NCI-H345 treated with DMSO at 0.1 percent for 48 hours (cell line): ENCODE measurements around the gene DALRD3.

ENCODE experiments used
- DNase-seq: peaks from one replicate; lab custom pipeline; 2025; ENCODE audit not compliant: unreplicated experiment; lab: John Stamatoyannopoulos, UW

The DALRD3 gene

GRCh38 chr3:49017971-49018706 is at the start of gene DALRD3:
Gene DALRD3 (minus strand): TSS chr3:49018580. CDS start chr3:49018564, 16 bp downstream.
- DNase-seq: peak; percentile 29

GRCh38 chr3:49058011-49058410 is 39.6 kb upstream of the DALRD3 start:
- DNase-seq: no peak

GRCh38 chr3:49057268-49057667 is 38.9 kb upstream of the DALRD3 start:
- no peak for DNase-seq

DNA sequence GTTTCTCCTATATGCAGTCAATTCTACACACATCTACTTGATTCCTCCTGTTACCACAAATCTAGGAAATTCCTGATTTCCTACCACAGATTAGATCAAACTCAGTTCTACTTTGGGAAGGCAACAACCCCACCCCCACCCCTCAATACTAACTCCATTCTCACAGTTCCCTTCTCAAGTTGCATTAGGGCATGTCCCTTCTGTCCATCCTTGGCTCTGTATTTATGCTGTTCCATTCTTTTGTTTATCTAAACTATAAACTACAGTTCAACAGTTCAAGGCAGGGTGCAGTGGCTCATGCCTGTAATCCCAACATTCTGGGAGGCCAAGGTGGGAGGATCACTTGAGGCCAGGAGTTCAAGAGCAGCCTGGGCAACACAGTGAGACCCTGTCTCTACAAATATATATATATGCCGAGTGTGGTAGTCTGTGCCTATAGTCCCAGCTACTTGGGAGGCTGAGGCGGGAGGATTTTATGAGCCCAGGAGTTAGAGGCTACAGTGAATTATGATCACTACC is 36.0 kb upstream of the DALRD3 start:
- no peak for DNase-seq

DNA sequence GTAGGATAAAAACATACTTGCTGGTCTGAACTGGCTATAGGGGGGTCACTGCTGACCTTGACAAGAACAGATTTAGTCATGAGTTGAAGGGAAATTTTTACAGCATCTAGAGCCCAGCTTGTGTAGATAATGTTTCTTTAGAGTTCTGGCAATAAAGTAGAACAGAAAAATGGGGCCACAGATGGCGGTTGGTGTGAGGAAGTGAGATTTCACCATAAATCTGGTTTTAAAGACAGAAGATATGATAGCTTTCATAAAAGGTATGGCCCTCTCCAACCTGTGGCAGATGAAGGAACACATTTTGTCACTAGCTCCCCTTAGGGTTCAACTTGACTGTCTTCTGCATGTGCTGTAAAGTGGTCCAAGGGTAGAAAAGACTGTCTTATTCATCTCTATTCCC is 35.2 kb upstream of the DALRD3 start:
- DNase-seq: no peak

DNA sequence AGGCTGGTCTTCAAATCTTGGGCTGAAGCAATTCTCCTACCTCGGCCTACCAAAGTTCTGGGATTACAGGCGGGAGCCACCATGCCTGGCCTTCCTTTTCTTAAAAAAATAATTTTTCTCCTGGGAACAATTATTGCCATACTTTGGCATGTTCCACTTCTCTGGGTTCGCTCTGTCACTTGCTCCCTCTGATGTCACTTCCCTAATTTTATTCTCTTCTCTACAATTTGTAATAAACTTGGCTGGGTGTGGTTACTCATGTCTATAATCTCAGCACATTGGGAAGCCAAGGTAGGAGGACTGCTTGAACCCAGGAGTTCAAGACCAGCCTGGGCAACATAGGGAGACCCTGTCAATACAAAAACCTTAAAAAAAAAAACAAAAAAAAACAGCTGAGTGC is 16.9 kb upstream of the DALRD3 start:
- no peak for DNase-seq

DNA sequence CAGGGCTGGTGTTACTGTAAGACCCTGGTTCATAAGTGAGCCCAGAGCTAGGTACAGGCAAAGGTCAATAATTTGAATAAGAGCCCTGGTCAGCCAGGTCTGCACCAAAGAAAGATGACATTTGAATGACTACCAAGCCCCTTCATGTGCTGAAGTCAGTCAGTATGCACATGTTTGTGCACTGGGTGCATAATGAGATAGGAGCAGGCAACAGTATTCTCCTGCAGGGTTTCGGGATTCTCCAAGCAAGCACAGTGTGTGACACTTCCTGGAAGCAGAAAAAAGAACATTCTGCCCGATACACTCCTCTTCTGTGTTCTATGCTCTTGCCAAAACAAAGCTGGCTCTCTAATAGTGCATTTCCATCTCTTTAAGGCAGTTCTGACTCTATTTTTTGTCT is 16.3 kb upstream of the DALRD3 start:
- no peak for DNase-seq

- no peak for DNase-seq
These were observed 14.4 kb upstream of the DALRD3 start for GRCh38 chr3:49032646-49033304.

- DNase-seq: no peak
These were observed 11.9 kb upstream of the DALRD3 start for GRCh38 chr3:49030321-49030720.

- no peak for DNase-seq
These were observed 11.1 kb upstream of the DALRD3 start for GRCh38 chr3:49029563-49029884.

DNA sequence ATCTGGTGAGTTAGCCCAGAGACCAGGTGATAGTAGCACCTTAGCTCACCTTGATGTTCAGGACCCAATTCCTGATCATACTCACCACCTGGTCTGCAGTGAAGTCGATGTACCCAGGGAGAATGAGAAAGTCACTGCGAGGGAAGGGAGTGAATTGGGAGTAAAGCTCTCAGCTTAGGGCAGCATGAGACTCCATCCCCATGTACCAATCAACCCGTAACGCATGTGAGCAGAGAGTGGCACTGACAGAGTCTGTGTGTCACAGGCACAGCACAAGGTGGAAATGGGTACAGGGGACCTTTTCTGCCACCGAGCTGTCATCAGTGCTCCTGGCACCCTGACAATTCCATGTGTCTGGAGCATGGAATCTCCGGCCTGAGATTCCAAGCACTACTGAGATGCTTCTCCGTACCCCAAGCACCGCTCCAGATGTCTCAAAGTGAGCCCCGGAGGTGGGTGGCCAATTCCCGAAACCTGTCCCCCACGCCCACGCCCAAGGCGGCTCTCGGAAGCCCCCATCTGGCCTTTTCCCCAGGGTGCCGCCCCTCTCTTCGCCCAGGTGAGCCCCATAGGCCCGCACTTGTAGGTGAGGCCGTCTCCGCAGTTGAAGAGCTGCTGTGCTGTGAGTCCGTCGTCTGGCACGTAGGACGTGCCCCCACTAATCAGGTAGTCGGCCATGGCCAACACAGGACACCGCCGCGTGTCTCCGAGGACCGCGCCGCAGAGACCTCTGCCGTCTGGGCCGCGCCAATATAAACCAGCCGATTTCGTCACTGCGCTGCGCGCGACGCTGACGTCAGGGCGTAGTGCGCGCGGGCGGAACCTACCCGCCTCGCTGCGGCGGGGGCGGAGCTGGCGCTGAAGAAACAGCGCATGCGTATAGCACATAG is 10.5 kb upstream of the DALRD3 start, which contains the start of gene IMPDH2:
Gene IMPDH2, minus strand, starts transcription at position 726 of the 890 bp plus-strand sequence. Its CDS starts 48 bp downstream, at position 678.
- DNase-seq: peak; percentile 72

DNA sequence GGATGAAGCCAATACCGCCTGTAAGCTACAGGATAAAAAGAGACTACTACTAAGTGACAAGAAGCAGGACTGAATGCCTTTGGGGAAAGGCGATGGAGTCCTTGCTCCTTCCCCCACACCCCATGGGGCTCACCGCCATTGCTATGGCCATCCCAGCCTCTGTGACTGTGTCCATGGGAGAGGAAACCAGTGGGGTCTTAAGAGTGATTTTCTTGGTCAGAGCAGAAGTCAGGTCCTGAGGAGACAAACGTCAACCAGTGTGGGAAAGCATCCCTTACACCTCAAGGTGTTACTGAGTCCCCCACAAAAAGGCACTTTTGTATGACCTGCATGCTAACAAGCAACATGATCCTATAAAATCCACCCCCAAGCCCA is 9.9 kb upstream of the DALRD3 start:
- DNase-seq: no peak

DNA sequence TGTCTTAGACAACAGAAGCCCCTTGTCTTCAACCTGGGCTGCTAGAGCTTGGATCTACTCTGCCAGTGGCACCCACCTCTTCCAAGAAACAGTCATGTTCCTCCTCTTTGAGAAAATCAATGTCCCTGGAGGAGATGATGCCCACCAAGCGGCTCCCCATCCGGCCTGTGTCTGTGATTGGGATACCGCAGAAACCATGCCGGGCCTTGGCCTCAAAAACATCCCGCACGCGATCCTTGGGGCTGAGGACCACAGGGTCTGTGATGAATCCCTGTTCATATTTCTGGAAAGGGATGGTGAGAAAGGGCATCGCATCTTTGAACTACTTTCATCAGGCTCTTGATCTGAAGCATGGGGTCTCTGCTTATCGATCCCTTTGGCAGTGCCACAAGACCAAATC is 9.3 kb upstream of the DALRD3 start:
- DNase-seq: no peak

GRCh38 chr3:49026536-49026935 is 8.2 kb upstream of the DALRD3 start:
- DNase-seq: no peak

DNA sequence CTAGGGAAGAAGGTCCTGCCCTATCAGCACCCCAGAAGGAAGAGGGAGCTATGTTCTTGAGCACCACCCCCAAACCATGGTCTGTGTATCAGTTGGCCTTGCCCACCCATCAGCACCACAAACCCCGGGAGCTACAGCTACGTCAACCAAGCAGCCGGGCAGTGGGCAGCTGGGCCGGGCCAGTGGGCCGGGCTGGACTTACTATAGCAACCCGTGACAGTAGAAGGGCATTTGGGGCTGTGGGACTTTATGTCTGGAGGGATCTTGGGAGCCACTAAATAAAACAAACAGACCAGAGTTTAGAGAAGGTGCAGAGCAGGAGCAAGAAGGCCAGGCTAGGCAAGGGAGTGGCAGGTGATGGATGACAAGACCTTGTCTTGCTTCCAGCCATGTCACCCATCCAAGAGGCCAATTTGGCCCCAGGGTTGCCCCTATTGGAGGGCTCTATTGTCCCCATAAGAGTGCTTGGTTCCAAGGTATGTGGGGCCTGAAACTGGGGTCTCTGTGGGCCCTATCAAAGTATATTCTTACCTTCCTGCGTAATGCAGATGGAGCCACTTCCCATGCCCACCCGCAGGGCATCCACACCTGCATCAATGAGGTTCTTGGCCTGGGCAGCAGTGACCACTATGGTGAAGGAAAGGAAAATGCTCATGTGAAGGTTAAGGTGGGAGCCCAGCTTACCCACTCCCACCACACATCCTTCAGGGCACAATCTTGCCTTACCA is 7.6 kb upstream of the DALRD3 start:
- DNase-seq: no peak

DNA sequence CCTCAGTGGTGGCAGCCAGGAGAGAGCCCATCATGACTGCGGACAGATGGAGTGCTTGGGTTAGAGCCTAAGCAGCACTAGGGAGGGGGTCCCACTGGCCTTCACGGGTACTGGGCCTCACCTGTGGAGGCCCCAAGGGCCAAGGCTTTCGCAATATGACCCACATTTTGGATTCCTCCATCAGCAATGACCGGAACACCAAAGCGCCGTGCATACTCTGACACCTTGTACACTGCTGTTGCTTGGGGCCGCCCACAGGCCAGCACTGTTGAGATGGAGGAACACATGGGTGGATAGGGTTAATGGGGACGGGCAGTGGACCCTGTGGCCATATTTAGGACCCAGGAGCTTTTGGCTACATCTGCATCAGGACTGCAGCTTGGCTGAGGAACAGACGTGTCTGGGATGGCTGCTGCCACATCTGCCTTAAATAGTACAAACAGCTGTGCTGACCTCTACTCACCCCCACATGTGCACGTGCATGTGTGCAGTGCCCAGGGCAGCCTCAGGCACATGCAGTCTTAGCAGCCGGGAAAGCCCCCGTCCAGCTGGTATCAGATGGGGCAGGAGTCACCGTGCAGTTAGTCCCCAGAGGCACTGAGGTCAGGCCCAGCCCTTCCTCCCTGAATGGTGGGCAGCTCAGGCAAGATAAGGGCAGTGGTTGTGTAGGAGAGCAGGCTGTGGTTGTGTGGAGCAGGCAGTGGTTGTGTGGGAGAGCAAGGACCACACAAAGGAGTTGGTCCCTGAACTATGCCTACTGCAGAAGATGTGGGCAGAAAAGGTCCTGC is 6.8 kb upstream of the DALRD3 start:
- DNase-seq: no peak

GRCh38 chr3:49024449-49024848 is 6.1 kb upstream of the DALRD3 start:
- no peak for DNase-seq

- no peak for DNase-seq
These were observed 5.4 kb upstream of the DALRD3 start for GRCh38 chr3:49023775-49024174.

DNA sequence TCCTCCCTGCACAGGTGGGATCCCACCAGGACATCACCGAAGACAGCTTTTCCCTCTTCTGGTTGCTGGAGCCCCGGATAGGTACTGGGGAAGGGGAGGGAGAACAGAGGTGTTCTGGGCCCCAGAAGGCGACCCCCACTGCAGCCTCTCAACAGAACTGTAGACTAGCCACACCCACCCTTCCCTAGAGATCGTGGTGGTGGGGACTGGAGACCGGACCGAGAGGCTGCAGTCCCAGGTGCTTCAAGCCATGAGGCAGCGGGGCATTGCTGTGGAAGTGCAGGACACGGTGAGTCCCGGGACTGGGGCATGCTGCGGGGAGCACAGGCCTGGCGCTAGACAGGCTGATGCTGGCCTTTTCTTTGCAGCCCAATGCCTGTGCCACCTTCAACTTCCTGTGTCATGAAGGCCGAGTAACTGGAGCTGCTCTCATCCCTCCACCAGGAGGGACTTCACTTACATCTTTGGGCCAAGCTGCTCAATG is 4.3 kb upstream of the DALRD3 start:
- DNase-seq: no peak
